Measurements from ENCODE around the gene FNDC3B. TPM values are rescaled to one million over a fixed set of nuclear protein-coding genes. Genes with fewer than 3 reads are reported as not detected.

FNDC3B gene
- total and polyA plus RNA-seq, 4 donors = 13.3 to 175 (median 100) TPM

DNA sequence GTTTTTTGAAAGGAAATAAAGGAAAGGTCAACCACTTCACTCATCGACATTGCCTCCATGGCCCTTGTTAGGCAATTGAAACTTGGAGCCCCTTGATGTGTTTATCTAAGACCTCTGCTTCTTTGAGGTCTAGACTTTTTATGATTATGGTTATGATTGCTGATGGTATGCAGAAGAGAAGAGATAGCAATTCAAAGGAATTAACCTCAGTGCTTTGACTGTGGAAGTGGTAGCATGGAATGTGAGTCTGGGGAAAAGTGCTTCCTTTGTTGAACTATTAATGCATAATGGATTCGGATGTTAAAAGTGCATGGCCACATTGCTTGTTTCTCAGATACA is 46.1 kb downstream of the FNDC3B start:
- ATAC-seq (ENCODE audit: insufficient read depth, low FRiP score) (no peak), DNase-seq (no peak)
- Histone ChIP-seq H3K4me3 (no peak overlapping the region), H3K4me1 (ENCODE audit: control insufficient read depth in 5 of 5, insufficient read depth in 5 of 5, low read length in 5 of 5) (peaks cover 3 to 38% (median 7%) of the 10 kb centered on the region in 5 donors), H3K9me3 (ENCODE audit: control insufficient read depth in 4 of 4, insufficient read depth in 3 of 4, low read length in 3 of 4) (no peaks in the 10 kb centered on the region), H3K9ac (ENCODE audit: insufficient read depth in 1 of 2, low read length in 2 of 2) (no peak overlapping the region), H3K27ac (ENCODE audit: low read depth in 1 of 2, low read length in 1 of 2) (no peak overlapping the region), H3K36me3 (ENCODE audit: control insufficient read depth in 4 of 4, insufficient read depth in 4 of 4, low read length in 4 of 4) (peaks cover 0 to 8% (median 3%) of the 10 kb centered on the region in 4 donors), H3K27me3 (ENCODE audit: control insufficient read depth in 3 of 3, insufficient read depth in 3 of 3, low read length in 2 of 3) (no peaks in the 10 kb centered on the region)
- TF ChIP-seq, protein P1, sequence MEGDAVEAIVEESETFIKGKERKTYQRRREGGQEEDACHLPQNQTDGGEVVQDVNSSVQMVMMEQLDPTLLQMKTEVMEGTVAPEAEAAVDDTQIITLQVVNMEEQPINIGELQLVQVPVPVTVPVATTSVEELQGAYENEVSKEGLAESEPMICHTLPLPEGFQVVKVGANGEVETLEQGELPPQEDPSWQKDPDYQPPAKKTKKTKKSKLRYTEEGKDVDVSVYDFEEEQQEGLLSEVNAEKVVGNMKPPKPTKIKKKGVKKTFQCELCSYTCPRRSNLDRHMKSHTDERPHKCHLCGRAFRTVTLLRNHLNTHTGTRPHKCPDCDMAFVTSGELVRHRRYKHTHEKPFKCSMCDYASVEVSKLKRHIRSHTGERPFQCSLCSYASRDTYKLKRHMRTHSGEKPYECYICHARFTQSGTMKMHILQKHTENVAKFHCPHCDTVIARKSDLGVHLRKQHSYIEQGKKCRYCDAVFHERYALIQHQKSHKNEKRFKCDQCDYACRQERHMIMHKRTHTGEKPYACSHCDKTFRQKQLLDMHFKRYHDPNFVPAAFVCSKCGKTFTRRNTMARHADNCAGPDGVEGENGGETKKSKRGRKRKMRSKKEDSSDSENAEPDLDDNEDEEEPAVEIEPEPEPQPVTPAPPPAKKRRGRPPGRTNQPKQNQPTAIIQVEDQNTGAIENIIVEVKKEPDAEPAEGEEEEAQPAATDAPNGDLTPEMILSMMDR (IDR thresholded peaks at IDR 0.05; ENCODE audit: control extremely low read depth, extremely low read depth) = no peak
- WGBS, 2 donors = 77 to 79% methylated on average over 2 of the region's 2 CpGs

DNA sequence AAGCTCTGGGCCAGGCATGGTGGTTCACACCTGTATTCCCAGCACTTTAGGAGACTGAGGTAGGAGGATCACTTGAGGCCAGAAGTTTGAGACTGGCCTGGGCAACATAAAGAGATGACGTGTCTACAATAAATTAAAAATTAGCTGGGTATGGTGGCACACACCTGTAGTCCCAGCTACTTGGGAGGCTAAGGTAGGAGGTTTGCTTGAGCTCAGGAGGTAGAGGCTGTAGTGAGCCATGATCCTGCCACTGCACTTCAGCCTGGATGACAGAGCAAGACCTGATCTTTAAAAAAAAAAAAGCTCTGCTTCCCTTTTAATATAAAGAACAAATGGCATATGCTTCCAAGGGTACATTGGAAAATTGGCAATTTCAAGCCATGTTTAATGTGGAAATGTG is 46.7 kb downstream of the FNDC3B start:
- Histone ChIP-seq H3K4me3 (no peak overlapping the region), H3K9me3 (ENCODE audit: control insufficient read depth in 4 of 4, insufficient read depth in 3 of 4, low read length in 3 of 4) (no peaks in the 10 kb centered on the region), H3K27ac (ENCODE audit: low read depth in 1 of 2, low read length in 1 of 2) (no peak overlapping the region), H3K4me1 (ENCODE audit: control insufficient read depth in 5 of 5, insufficient read depth in 5 of 5, low read length in 5 of 5) (peaks cover 3 to 40% (median 7%) of the 10 kb centered on the region in 5 donors), H3K36me3 (ENCODE audit: control insufficient read depth in 4 of 4, insufficient read depth in 4 of 4, low read length in 4 of 4) (peaks cover 0 to 8% (median 3%) of the 10 kb centered on the region in 4 donors), H3K27me3 (ENCODE audit: control insufficient read depth in 3 of 3, insufficient read depth in 3 of 3, low read length in 2 of 3) (no peaks in the 10 kb centered on the region), H3K9ac (ENCODE audit: insufficient read depth in 1 of 2, low read length in 2 of 2) (no peak overlapping the region)
- WGBS, 2 donors = 96 to 100% methylated on average over 1 of the region's 1 CpG
- DNase-seq (no peak), ATAC-seq (ENCODE audit: insufficient read depth, low FRiP score) (no peak)
- TF ChIP-seq, protein P1 (IDR thresholded peaks at IDR 0.05; ENCODE audit: control extremely low read depth, extremely low read depth) = no peak

DNA sequence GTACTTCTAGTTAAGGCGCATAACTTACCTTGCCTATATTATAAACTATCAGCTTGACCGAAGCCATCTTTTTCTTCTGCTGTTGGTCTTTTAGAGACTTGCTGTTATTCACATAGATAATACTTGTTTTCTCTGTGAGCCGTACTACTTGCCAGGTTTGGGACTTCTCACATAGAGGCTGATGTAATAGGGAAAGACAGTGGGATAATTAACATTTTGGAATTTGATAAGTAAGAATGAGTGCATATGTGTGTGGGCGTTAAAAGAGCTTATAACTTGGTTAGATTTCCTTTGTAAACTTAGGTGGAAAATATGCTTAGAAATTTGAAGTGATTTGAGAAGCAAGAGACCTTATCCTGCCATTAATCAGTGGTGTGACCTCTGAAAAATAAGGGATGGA is 47.8 kb downstream of the FNDC3B start:
- Histone ChIP-seq H3K27ac (ENCODE audit: low read depth in 1 of 2, low read length in 1 of 2) (no peak overlapping the region), H3K27me3 (ENCODE audit: control insufficient read depth in 3 of 3, insufficient read depth in 3 of 3, low read length in 2 of 3) (no peaks in the 10 kb centered on the region), H3K4me1 (ENCODE audit: control insufficient read depth in 5 of 5, insufficient read depth in 5 of 5, low read length in 5 of 5) (peaks cover 1 to 45% (median 7%) of the 10 kb centered on the region in 5 donors), H3K4me3 (no peak overlapping the region), H3K9me3 (ENCODE audit: control insufficient read depth in 4 of 4, insufficient read depth in 3 of 4, low read length in 3 of 4) (no peaks in the 10 kb centered on the region), H3K9ac (ENCODE audit: insufficient read depth in 1 of 2, low read length in 2 of 2) (no peak overlapping the region), H3K36me3 (ENCODE audit: control insufficient read depth in 4 of 4, insufficient read depth in 4 of 4, low read length in 4 of 4) (peaks cover 0 to 8% (median 3%) of the 10 kb centered on the region in 4 donors)
- 92% methylated on average over 4 of the region's 4 CpGs for WGBS, 2 donors
- TF ChIP-seq, protein P1 (IDR thresholded peaks at IDR 0.05; ENCODE audit: control extremely low read depth, extremely low read depth) = no peak
- ATAC-seq (ENCODE audit: insufficient read depth, low FRiP score) (no peak), DNase-seq (no peak)

All from lung (tissue), 12 donors.